ENCODE results near the gene SLC12A7.

DNA sequence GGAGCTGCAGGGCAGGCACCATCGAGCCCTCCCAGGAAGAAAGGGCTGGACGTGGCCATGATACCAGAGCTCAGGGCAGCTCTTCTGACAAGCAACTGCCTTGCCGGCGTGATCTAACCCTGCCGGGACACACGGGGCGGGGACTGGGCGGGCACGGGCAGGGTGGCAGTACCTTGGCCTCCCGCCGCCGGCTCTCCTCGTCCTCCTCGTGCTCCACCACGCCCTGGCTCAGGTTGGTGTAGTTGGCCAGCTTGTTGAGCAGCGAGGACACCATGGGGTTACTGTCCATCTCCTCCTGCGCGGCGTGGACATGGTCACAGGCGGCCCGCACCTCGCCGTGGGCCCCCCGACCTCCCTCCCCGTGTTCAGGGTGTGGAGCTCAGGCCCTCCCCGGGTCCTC is 18.5 kb downstream of the SLC12A7 start:
- TF ChIP-seq, protein P1, sequence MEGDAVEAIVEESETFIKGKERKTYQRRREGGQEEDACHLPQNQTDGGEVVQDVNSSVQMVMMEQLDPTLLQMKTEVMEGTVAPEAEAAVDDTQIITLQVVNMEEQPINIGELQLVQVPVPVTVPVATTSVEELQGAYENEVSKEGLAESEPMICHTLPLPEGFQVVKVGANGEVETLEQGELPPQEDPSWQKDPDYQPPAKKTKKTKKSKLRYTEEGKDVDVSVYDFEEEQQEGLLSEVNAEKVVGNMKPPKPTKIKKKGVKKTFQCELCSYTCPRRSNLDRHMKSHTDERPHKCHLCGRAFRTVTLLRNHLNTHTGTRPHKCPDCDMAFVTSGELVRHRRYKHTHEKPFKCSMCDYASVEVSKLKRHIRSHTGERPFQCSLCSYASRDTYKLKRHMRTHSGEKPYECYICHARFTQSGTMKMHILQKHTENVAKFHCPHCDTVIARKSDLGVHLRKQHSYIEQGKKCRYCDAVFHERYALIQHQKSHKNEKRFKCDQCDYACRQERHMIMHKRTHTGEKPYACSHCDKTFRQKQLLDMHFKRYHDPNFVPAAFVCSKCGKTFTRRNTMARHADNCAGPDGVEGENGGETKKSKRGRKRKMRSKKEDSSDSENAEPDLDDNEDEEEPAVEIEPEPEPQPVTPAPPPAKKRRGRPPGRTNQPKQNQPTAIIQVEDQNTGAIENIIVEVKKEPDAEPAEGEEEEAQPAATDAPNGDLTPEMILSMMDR (IDR thresholded peaks at IDR 0.05), result no peak
- TF ChIP-seq POLR2A (IDR thresholded peaks at IDR 0.05), result no peak

Data from heart left ventricle (tissue), 13 donors.